ENCODE data around the gene NFATC1. TPM values are rescaled to one million over a fixed set of nuclear protein-coding genes. Genes with fewer than 3 reads are reported as not detected.

The NFATC1 gene
- polyA plus RNA-seq, 4 donors, result 5.7 to 6.3 (median 6.1) TPM

DNA sequence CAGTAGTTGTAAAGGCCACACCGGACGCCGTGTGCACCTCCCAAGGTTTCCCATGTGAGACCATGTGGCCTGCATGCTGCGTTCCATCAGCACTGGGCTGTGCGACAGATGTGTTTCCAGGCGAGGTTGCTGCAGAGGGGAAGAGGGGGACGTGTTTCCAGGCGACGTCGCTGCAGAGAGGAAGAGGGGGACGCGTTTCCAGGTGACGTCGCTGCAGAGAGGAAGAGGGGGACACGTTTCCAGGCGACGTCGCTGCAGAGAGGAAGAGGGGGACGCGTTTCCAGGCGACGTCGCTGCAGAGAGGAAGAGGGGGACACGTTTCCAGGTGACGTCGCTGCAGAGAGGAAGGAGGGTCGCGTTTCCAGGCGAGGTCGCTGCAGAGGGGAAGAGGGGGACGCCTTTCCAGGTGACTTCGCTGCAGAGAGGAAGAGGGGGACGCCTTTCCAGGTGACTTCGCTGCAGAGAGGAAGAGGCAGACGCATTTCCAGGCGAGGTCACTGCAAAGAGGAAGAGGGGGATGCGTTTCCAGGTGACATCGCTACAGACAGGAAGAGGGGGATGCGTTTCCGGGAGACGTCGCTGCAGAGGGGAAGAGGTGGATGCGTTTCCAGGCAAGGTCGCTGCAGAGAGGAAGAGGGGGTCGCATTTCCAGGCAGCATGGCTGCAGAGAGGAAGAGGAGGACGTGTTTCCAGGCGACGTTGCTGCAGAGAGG is 24.5 kb downstream of the NFATC1 start:
- no peak for DNase-seq (ENCODE audit: low read depth in 4 of 4, low spot score in 2 of 4)

DNA sequence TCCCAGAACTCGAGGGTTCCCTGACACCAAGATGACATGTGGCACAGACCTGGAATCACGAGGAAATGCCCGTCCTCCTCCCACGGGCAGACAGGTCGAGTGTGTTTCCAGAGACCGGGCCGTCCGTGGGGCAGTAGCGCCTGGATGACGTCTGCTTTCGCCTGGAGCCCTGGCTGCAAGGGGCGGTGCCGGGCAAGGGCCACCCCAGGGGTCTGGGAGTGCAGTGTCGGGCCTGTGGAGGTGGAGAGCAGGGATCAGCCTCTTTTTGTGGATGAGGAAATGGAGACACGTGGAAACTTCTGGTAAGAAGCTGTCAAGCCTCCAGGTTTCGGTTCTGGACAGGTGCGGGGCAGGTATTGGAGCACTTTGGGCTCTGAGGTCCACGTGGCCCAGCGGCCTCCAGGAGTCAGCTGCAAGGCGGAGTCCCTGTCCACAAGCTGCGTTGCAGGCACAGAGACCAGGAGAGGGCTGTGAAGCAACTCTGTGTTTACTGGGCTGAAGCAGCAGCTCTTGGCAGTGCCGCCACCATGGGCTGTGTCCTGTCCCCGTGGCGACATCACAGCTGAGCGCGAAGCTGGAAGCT is 25.6 kb downstream of the NFATC1 start:
- DNase-seq (ENCODE audit: low read depth in 4 of 4, low spot score in 2 of 4), result no peak

DNA sequence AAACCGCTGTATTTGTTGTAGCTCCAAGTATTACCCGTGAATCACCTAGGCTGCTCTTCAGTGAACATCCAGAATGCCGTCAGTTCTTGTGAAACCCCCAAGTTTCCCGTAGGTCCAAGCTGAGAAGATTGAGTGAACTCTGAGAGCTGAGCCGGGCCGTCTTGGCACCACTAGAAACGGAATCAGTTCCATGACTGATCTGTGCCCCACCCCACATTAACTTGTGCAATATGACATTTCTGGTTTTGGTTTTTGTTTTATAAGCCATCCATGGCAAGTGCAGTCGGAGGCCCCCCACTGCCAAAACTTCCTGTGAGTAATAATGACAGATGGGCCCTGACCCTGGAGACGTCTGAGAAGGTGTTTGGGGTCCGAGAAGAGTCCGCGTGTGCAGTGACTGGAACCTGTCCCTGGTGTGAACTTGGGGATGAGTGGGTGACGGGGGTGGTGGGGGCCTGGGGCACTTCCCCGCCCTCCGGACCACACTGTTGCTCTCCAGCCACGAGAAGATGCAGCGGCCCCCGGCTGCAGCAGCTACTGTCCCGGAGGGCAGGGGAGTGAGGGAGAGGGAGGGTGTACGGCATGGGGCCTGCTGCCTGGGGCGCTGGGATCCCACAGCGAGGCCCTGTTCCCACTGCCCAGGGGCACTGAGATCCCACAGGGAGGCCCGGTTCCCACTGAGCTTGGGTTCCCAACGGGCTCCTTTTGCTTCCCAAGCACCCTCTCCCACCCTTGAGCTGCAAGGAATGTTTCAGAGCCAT is 26.5 kb downstream of the NFATC1 start:
- no peak for DNase-seq (ENCODE audit: low read depth in 4 of 4, low spot score in 2 of 4)

DNA sequence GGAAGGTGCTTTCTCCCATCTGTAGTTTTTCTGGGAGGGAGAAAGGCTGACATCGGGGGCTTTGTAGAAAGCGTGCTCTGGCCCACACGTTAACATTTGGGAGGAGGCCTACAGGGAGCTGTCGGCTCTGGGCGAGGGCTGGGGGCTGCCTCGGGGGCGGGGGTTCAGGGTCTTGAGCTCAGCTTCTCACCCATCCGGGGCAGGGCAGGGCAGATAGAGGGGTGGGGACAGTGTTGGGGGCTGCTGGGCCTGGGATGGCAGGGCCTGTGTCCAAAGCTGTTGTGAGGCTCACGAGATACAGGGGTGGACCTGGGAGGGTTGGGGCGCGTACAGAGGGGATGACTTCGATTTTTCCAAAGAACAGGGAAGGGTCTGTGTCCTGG is 27.0 kb downstream of the NFATC1 start:
- no peak for DNase-seq (ENCODE audit: low read depth in 4 of 4, low spot score in 2 of 4)

DNA sequence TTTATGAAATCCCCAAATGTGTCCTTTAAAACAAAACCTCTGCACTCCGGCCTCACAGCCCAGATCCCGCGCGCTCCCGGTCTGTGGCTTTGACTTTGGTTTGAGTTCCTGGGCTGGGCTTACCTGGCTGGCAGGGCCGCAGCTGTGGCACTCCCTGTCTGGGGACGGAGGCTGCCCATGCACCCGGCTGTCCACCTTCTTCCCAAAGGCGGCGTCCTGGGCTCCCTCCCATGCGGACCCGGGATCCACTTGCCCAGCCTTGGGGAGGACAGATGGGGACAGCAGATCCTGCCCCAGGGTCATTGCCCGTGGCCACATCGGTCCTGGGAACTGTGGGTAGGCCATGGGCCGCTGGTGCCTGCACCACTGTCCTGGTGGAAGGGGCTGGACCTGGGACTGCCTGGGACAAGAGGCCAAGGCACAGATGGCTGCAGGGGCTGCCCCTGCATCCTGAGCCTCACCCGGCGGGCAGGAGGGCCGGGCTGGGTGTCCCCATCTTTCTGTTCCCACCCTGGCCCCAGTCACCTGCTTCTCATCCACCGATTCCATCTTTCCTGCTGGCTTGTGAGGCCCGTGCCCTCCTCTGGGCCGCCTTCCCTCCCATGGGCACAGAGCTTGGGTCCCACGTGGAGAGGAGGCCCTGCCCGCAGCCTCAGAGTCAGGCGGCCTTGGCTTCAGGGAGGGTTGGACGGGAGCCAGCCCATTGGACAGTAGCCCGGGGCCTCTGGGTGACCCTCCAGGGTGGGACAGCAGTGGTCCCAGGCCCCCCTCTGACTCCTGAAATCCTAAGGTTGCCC is 27.7 kb downstream of the NFATC1 start:
- DNase-seq (ENCODE audit: low read depth in 4 of 4, low spot score in 2 of 4), result no peak

DNA sequence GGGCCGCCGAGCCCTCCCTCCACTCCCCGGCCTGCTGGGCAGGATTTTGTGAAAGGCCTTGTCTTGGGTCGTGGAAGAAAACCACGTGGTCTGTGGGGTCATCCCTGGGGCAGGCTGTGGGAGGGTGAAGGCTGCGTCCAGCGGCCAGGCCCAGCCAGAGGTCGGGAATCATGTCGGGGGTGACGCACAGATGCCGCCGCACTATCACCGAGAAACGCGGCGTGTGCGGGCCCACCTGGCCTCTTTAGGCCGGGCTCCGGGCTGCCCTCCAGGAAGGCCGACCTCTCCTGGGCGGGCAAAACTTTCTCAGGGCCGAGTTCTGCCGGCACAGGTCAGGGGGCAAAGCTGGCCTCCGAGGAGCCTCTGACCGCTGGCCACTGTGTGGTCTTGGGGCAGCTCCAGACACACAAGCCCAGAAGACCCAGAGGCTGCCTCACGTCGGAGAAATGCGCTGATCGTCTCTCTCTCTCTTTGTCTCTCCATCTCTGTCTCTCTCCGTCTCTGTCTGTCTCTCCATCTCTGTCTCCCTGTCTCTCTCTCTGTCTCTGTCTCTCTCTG is 28.4 kb downstream of the NFATC1 start:
- DNase-seq (ENCODE audit: low read depth in 4 of 4, low spot score in 2 of 4), result no peak

DNA sequence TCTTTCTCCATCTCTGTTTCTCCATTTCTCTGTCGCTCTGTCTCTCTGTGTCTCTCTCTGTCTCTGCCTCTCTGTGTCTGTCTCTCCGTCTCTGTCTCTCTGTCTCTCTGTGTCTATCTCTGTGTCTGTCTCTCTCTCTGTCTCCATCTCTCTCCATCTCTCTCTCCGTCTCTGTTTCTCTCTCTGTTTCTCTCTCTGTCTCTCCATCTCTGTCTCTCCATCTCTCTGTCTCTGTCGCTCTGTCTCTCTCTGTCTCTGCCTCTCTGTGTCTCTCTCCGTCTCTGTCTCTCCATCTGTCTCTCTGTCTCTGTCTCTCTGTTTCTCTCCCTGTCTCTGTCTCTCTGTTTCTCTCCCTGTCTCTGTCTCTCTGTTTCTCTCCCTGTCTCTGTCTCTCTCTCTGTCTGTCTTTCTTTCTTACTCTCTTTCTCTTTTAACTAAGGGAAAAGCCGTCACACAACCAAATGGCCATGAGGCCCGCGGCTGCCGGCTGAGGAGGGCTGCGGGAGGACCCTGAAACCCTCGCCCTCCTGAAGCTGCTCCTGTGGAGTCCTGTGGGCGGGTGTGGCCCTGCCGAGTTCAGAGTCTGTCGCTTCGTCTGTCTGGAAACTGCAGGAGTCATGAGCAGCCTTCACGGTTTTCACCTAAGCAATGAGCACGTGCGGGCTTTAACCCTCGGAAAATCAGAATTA is 29.3 kb downstream of the NFATC1 start:
- DNase-seq (ENCODE audit: low read depth in 4 of 4, low spot score in 2 of 4), result no peak

DNA sequence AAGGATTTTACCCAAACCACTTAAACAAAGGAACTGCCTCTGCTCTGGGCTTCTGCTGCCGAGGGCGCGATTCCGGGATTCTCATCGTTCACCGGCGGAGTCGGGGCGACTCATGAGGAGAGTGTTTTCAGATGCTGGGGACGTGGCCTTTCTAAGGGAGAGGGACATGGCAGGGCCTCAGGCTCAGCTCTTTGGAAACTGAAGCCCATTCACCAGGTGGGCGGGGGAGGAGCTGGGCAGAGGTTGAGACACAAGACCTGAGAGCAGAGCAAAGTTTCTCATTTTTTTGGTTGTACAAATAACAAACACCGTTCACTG is 29.8 kb downstream of the NFATC1 start:
- no peak for DNase-seq (ENCODE audit: low read depth in 4 of 4, low spot score in 2 of 4)

DNA sequence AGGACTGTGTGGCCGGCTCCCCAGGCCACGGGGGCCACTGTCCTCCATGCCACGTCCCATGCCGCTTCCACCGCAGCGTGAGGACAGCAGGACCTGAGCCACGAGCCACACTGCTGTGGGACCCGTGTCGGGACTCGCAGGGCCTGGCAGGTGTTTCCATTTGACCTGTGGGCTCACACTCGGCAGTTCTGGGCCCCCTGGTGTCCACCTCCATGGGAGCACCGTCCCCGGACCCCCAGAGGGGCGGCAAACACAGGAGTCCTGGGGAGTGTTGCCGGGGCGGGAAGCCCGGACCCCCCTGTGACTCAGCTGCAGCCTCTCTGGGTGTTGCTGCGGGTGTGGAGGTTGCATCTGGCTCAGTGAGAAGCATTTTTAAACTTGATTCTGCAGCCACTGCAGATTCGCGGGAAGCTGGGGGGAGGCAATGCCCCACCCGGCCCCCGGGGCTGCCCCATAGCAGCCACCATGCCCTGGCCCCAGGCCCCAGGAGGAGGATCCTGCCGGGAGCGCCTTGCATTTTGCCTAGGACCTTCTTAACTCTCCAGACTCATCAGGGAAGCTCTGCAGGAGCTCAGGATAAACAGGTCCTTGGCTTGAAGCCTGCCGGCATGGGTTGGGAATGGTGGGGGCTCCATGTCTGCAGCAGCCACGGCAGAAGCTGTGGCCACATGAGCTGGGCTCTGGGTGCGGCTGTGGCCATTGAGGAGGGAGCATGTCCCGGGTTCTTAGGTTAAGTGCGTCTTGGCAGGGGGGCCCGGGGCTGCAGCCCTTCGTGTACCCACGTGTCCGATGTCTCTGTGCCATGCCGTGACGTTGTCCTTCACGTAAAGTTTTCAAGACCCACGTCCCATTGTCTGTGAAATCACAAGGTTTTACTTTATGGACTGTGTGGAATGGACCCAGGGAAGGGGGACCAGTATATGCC is 30.9 kb downstream of the NFATC1 start:
- no peak for DNase-seq (ENCODE audit: low read depth in 4 of 4, low spot score in 2 of 4)

DNA sequence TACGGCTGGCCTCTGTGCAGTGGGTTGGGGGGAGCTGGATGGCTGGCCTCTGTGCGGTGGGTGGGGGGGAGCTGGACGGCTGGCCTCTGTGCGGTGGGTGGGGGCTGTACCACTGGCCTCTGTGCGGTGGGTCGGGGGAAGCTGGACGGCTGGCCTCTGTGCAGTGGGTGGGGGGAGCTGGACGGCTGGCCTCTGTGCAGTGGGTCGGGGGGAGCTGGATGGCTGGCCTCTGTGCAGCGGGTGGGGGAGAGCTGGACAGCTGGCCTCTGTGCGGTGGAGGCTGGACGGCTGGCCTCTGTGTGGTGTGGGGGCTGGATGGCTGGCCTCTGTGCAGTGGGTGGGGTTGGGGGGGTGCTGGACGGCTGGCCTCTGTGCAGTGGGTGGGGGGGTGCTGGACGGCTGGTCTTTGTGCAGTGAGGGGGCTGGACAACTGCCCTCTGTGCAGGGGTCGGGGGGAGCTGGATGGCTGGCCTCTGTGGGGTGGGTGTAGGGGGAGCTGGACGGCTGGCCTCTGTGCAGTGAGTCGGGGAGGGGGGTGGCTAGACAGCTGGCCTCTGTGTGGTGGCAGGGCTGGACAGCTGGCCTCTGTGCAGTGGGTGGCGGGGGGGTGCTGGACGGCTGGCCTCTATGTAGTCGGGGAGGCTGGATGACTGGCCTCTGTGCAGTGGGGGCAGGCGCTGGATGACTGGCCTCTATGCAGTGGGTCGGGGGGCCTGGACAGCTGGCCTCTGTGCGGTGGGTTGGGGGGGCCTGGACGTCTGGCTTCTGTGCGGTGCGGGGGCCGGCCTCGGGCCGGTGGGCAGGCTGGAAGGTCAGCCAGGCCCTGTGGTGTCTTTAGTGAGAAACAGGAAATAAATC is 31.9 kb downstream of the NFATC1 start:
- no peak for DNase-seq (ENCODE audit: low read depth in 4 of 4, low spot score in 2 of 4)

DNA sequence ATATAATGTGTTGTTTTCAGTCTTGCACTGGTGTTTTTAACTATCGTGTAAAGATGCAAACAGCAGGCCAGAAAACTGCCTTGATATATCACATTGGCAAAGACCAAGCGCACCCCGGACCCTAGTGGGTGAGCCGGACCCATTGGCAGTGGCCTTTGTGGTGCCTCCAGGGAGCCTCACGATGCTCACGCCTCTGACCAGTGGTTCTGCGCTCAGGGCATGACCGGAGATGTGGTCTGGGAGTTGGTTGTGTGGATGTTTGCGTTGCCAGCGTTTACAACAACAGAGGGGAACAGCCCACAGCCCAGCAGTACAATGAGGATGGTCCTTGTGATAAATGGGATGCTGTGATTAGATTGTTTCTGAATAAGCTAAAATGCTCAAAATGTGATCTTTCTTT is 32.6 kb downstream of the NFATC1 start:
- no peak for DNase-seq (ENCODE audit: low read depth in 4 of 4, low spot score in 2 of 4)

DNA sequence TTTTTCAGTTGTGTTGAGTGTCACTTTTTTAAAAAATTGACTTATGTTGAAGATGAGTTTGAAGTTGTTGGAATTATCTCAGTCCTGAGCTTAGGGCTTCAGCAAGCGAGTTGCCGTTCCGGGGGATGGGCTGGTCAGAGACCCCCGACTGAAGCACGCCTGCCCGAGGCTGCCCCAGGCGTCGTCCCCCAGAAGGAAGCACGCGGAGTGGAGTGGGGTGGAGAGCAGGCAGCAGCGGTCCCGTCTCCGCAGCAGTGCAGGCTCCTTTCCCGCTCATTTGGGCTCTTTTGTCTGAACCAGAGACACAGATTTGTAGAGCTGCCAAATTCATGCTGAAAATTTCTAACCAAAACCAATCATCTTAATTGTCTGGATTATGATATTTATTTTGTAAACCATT is 33.7 kb downstream of the NFATC1 start:
- no peak for DNase-seq (ENCODE audit: low read depth in 4 of 4, low spot score in 2 of 4)

DNA sequence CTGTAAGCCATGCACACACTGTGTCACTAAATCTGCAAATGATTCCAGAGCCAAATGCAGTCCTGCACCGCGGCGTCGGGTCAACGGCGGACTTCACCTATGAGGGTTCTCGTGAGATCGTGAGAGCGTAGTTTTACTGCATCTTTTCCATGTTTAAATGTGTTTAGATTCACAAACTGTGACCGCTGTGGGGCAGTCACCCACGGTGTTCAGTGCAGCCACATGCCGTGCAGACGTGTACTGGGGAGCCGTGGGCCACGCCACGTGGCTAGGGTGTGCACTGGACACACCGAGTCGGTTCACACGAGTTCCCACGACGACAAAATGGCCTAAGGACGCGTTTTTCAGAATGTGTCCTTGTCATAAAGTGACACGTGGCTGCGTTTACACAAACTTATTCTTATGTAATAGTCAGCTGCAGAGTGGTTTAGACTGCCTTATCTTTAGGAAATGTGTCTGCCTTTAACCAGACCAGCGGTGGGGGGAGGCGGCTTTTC is 34.1 kb downstream of the NFATC1 start:
- DNase-seq (ENCODE audit: low read depth in 4 of 4, low spot score in 2 of 4), result no peak

DNA sequence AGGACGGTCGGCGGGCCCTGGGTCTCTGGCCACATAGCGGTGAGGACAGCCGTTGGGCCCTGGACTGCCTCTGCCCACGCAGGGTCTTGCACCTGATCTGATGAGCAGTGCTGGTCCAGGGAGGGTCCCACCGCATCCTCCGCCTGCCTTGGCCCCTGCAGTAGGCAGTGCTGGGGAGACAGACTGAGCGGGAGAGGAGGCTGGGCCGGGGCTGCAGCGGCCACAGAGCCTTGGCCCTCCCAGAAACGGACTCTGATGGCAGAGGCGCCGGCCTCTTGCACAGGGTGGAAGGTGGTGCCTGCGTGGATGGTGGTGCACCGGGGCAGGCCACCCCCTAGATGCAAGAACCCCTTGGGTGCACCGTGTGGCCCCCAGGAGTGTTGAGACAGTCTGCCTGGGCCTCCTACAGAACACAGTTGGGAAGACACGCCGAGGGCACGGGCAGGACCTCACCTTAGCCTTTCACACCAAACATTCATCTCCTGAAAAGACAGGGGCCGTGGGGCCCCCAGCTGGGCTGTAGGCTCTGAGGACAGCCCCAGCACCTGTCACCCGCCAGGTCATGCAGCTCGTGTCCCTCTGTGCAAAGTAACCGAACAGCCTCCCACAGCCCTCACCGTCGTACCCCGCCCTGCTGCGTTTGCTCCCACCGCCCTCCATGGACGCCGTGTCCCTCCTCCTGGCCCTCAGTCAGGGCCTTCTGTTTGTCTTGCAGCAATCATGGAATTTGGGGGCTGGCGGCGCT is 36.8 kb downstream of the NFATC1 start:
- no peak for DNase-seq (ENCODE audit: low read depth in 4 of 4, low spot score in 2 of 4)

DNA sequence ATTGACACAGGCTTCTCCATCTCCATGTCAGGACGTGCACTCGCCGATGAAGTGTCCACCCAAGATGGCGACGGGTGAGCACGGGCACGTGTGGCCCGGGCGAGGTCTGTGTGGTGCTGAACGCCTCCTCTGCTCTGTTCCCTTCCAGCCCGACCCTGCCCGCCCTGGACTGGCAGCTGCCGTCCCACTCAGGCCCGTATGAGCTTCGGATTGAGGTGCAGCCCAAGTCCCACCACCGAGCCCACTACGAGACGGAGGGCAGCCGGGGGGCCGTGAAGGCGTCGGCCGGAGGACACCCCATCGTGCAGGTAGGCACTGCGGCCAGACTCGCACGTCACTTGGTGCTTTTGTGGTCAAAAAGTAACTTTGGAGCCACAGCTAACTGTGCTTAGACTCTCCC is 37.7 kb downstream of the NFATC1 start:
- no peak for DNase-seq (ENCODE audit: low read depth in 4 of 4, low spot score in 2 of 4)

DNA sequence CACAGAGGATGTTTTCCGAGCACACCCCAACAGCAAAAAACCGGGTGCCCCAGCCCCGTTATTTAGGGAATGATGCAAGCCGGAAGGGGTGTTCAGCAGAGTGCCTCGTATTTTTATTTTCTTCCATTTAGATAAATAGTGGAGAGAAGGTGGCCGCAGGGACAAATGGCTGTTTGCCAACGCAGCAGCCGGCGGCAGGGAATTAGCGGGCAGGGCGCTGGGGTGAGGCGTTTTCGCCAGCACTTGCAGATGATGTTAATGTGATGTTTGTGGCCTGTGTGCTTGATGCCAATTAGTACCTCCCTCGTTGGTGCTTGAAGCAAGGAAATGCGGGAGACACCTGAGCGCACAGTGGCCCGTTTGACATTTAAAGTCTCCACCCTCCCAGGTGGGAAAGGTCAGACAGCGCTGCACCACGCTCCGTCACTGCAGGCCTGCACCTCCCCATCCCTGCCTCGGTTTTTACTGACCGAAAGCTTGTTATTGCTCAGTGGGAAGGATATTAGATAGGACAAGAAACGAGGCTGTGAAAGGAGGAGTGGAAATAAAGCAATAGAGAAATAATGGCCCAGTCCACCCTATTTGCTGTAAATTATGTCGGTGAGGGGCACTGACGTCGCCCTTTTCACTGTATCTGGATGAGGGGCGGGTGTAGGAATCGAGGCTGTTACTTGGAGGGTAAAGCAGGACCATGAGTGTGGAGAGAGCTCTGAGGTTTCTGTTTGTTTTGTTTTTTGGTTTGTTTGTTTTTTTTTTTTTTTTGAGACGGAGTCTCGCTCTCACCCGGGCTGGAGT is 39.1 kb downstream of the NFATC1 start:
- DNase-seq (ENCODE audit: low read depth in 4 of 4, low spot score in 2 of 4), result no peak
